SK-N-MC (cell line): ENCODE data around the gene BCL7B.

ENCODE experiments used
- EZH2 ChIP-seq: fragments of 200-600 bp; sonication (generic); IDR thresholded peaks from one replicate; pipeline ENCODE4 v1.6.1; 2017; ENCODE audit warnings: antibody characterized with exemption
- POLR2AphosphoS5 ChIP-seq: IDR thresholded peaks from 2 replicates; pipeline ENCODE4 v1.6.1; 2012; ENCODE audit warnings: mild to moderate bottlenecking, low read depth, low read length, borderline replicate concordance

DNA sequence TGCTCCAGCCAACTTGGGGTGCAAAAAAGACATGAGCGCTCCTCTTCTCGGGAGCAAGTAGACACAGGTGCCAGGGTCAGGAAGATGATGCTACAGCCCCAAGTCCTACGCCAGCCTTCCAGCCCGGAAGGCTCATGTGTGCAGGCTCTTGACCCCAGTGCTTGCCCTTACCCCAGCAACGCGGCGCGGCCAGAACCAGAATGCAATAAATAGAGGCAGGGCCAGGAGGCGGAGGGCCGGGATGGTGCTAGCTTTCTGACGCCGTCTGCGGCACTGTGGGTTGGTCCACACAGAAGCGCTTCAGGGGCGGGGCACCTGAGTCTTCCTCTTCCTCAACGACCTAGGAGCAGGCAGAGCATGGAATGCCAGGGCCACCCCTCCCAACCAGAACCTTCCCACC lies 20.4 kb downstream of the BCL7B start:
- TF ChIP-seq POLR2AphosphoS5 (no peak), EZH2 (no peak)
